Suprapubic skin (tissue), 4 donors: Measurements from ENCODE around the gene INF2. TPM values are rescaled to one million over a fixed set of nuclear protein-coding genes. Genes with fewer than 3 reads are reported as not detected.

Source experiments
- DNase-seq, 2 donors: peaks; one replicate each; pipeline ENCODE4 v3.0.0-alpha.2; 2019; ENCODE audit warnings: low spot score in 2 of 2
- H3K27ac ChIP-seq: fragments of 200-600 bp; sonication (generic); one replicate; pipeline ENCODE4 v1.5.1; 2019
- H3K27me3 ChIP-seq: fragments of 200-600 bp; sonication (generic); one replicate; pipeline ENCODE4 v1.5.1; 2019
- H3K36me3 ChIP-seq: fragments of 200-600 bp; sonication (generic); one replicate; pipeline ENCODE4 v1.5.1; 2019
- H3K4me1 ChIP-seq: fragments of 200-600 bp; sonication (generic); one replicate; pipeline ENCODE4 v1.5.1; 2019
- H3K4me3 ChIP-seq: fragments of 200-600 bp; sonication (generic); one replicate; pipeline ENCODE4 v1.5.1; 2019; ENCODE audit warnings: mild to moderate bottlenecking
- H3K9me3 ChIP-seq: fragments of 200-600 bp; sonication (generic); one replicate; pipeline ENCODE4 v1.5.1; 2019
- CTCF ChIP-seq, 2 donors: fragments of 200-600 bp in 1 of 2; fragments of 450-650 bp in 1 of 2; sonication (generic) in 1 of 2; IDR thresholded peaks; one replicate each; pipeline ENCODE4 v1.5.1; 2016 to 2019; ENCODE audit warnings: antibody characterized with exemption in 2 of 2, mild to moderate bottlenecking in 1 of 2, moderate library complexity in 1 of 2
- EP300 ChIP-seq: sonication (generic); formaldehyde crosslinking; IDR thresholded peaks from one replicate; pipeline ENCODE4 v1.6.1; 2017; ENCODE audit warnings: antibody characterized with exemption
- POLR2A ChIP-seq, 2 donors: fragments of 450-650 bp; IDR thresholded peaks; one replicate each; pipeline ENCODE4 v1.6.1; 2017; ENCODE audit warnings: antibody characterized with exemption in 2 of 2, mild to moderate bottlenecking in 2 of 2, moderate library complexity in 2 of 2
- POLR2AphosphoS5 ChIP-seq, 3 donors: sonication (generic); formaldehyde crosslinking; IDR thresholded peaks; one replicate each; pipeline ENCODE4 v1.6.1; 2017; ENCODE audit warnings: antibody characterized with exemption in 3 of 3
- WGBS: methylation state at CpG from one replicate; pipeline ENCODE4 v1.1.5; 2018; 5-methylcytosine and 5-hydroxymethylcytosine counted together
- total RNA-seq, 4 donors: library from RNA; depleted of rRNA; stranded (reverse); fragments of >200 nt; gene quantifications; one replicate each; pipeline ENCODE4 v1.1.0, GENCODE V29; 2016

INF2 gene
- total RNA-seq, 4 donors from 2014 or later = 52.1 to 126 (median 81.8) TPM

- Histone ChIP-seq H3K27ac (no peak overlapping the region), H3K9me3 (no peaks in the 10 kb centered on the region), H3K36me3 (peaks cover 60% of the 10 kb centered on the region), H3K4me1 (peaks cover 13% of the 10 kb centered on the region), H3K4me3 (no peak overlapping the region), H3K27me3 (no peaks in the 10 kb centered on the region)
- 87% methylated on average over 25 of the region's 30 CpGs for WGBS
- DNase-seq = no peak
- TF ChIP-seq CTCF (IDR thresholded peaks at IDR 0.05) (no peak), POLR2A (IDR thresholded peaks at IDR 0.05) (no peak), EP300 (no peak), POLR2AphosphoS5 (IDR thresholded peaks at IDR 0.05) (no peak)
These were observed 69.9 kb downstream of the INF2 start for GRCh38 chr14:104758981-104759969.

DNA sequence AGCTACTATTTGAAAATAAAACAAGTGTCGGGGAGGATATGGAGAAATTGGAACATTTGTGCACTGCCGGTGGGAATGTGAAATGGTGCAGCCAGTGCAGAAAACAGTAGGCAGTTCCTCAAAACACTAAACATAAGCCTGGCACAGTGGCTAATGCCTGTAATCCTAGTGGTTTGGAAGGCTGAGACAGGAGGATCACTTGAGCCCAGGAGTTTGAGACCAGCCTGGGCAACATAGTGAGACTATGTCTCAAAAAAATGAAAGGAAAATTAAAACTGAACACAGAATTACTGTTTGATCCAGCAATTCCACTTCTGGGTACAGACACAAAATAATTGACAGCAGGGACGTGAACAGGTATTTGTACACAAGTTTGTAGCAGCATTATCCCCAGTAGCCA, 76.1 kb downstream of the INF2 start:
- Histone ChIP-seq H3K27me3 (no peaks in the 10 kb centered on the region), H3K9me3 (no peaks in the 10 kb centered on the region), H3K4me3 (no peak overlapping the region), H3K36me3 (peaks cover 11% of the 10 kb centered on the region), H3K27ac (no peak overlapping the region), H3K4me1 (peaks cover 8% of the 10 kb centered on the region)
- TF ChIP-seq EP300 (no peak), POLR2A (IDR thresholded peaks at IDR 0.05) (no peak), CTCF (IDR thresholded peaks at IDR 0.05) (no peak), POLR2AphosphoS5 (IDR thresholded peaks at IDR 0.05) (no peak)
- DNase-seq = no peak
- WGBS = 89% methylated on average over 3 of the region's 3 CpGs

- Histone ChIP-seq H3K27me3 (no peaks in the 10 kb centered on the region), H3K4me3 (no peak overlapping the region), H3K4me1 (peaks cover 8% of the 10 kb centered on the region), H3K9me3 (no peaks in the 10 kb centered on the region), H3K36me3 (peaks cover 13% of the 10 kb centered on the region), H3K27ac (no peak overlapping the region)
- TF ChIP-seq POLR2A (IDR thresholded peaks at IDR 0.05) = no peak
- no peak for TF ChIP-seq POLR2AphosphoS5 (IDR thresholded peaks at IDR 0.05)
- TF ChIP-seq CTCF (IDR thresholded peaks at IDR 0.05) = no peak
- no peak for TF ChIP-seq EP300
- no peak for DNase-seq
- WGBS = 91% methylated on average over 4 of the region's 4 CpGs
These were observed 76.9 kb downstream of the INF2 start for GRCh38 chr14:104766256-104766862.

- Histone ChIP-seq H3K4me3 (no peak overlapping the region), H3K36me3 (peaks cover 19% of the 10 kb centered on the region), H3K4me1 (peaks cover 8% of the 10 kb centered on the region), H3K27me3 (no peaks in the 10 kb centered on the region), H3K27ac (no peak overlapping the region), H3K9me3 (no peaks in the 10 kb centered on the region)
- no peak for DNase-seq
- 92% methylated on average over 15 of the region's 15 CpGs for WGBS
- TF ChIP-seq EP300 = no peak
- TF ChIP-seq CTCF (IDR thresholded peaks at IDR 0.05) = no peak
- no peak for TF ChIP-seq POLR2A (IDR thresholded peaks at IDR 0.05)
- TF ChIP-seq POLR2AphosphoS5 (IDR thresholded peaks at IDR 0.05) = no peak
These were observed 77.6 kb downstream of the INF2 start for GRCh38 chr14:104766863-104767633.
